A549 (cell line): ENCODE results near the gene SACS. TPM values are rescaled to one million over a fixed set of nuclear protein-coding genes. Genes with fewer than 3 reads are reported as not detected.

Experiments
- ATAC-seq, 2 experiments: fragments of 200-7000 bp in 1 of 2; fragments of >200 bp in 1 of 2; cut with Nextera tagmentation in 1 of 2; cut with Tn5 transposase in 1 of 2; 3 replicates each; pipeline versions ENCODE4 v1.8.0 to v1.9.1; 2018 to 2020; ENCODE audit warnings: mild to moderate bottlenecking in 1 of 2, moderate library complexity in 1 of 2
- CTCF ChIA-PET: fragments of 300-600 bp; sonication (Branson Sonifier 250); formaldehyde crosslinking; extraction: SDS; loops from one replicate; lab custom pipeline; 2021; ENCODE audit warnings: antibody characterized with exemption, inconsistent platforms; lab: Yijun Ruan, JAX
- POLR2A ChIA-PET: fragments of 350-600 bp; formaldehyde crosslinking; extraction: SDS; loops from one replicate; lab custom pipeline; 2021; ENCODE audit warnings: antibody characterized with exemption, inconsistent platforms; lab: Yijun Ruan, JAX
- DNase-seq, 2 experiments: peaks; one replicate each; pipeline versions ENCODE4 v3.0.0 to v3.0.0-alpha.2; 2011 to 2016; ENCODE audit warnings: low read depth in 1 of 2, low spot score in 1 of 2
- FAIRE-seq: peaks from 2 replicates; lab custom pipeline; 2011; peaks lifted over from hg19 to GRCh38; lab: Jason Lieb, UNC
- H3K27ac ChIP-seq, 2 experiments: fragments of >200 bp; sonication (Bioruptor Twin); formaldehyde crosslinking; 3 replicates each; pipeline ENCODE4 v1.5.1; 2016 to 2017
- H3K4me1 ChIP-seq: fragments of >200 bp; sonication (Bioruptor Twin); formaldehyde crosslinking; 3 replicates; pipeline ENCODE4 v1.6.1; 2016
- H3K4me2 ChIP-seq: fragments of >200 bp; sonication (Bioruptor Twin); formaldehyde crosslinking; 3 replicates; pipeline ENCODE4 v1.6.1; 2016
- H3K4me3 ChIP-seq: fragments of >200 bp; sonication (Bioruptor Twin); formaldehyde crosslinking; 3 replicates; pipeline ENCODE4 v1.5.1; 2016
- H3K9me3 ChIP-seq: fragments of >200 bp; sonication (Bioruptor Twin); formaldehyde crosslinking; 3 replicates; pipeline ENCODE4 v1.6.1; 2016
- CHD4 ChIP-seq: fragments of 200-600 bp; sonication (generic); IDR thresholded peaks from 2 replicates; pipeline ENCODE4 v1.6.1; 2016; ENCODE audit warnings: antibody characterized with exemption, mild to moderate bottlenecking, borderline replicate concordance
- EHF ChIP-seq: fragments of 250-450 bp; sonication (Bioruptor Pico); IDR thresholded peaks from 2 replicates; pipeline ENCODE4 v1.5.0; 2020; ENCODE audit warnings: mild to moderate bottlenecking
- EHMT2 ChIP-seq: fragments of 200-600 bp; sonication (generic); IDR thresholded peaks from 2 replicates; pipeline ENCODE4 v1.6.1; 2016; ENCODE audit warnings: antibody characterized with exemption, low read depth, mild to moderate bottlenecking, moderate library complexity
- ELK1 ChIP-seq: fragments of 150-350 bp; IDR thresholded peaks from 2 replicates; pipeline ENCODE4 v1.6.1; 2014; ENCODE audit warnings: low read depth, mild to moderate bottlenecking, low read length
- FOSB ChIP-seq: fragments of 250-450 bp; sonication (Bioruptor Pico); IDR thresholded peaks from 2 replicates; pipeline ENCODE4 v1.5.0; 2020; ENCODE audit warnings: mild to moderate bottlenecking, moderate library complexity
- FOXS1 ChIP-seq: fragments of 250-450 bp; sonication (Bioruptor Pico); IDR thresholded peaks from 2 replicates; pipeline ENCODE4 v1.5.0; 2020; ENCODE audit warnings: mild to moderate bottlenecking, moderate library complexity
- GATA3 ChIP-seq: IDR thresholded peaks from 2 replicates; pipeline ENCODE4 v1.6.1; 2012; ENCODE audit warnings: borderline replicate concordance
- HMGXB4 ChIP-seq: fragments of 250-450 bp; sonication (Bioruptor Pico); IDR thresholded peaks from 2 replicates; pipeline ENCODE4 v1.5.0; 2021; ENCODE audit warnings: mild to moderate bottlenecking, moderate library complexity, borderline replicate concordance
- HOXA7 ChIP-seq: fragments of 250-450 bp; sonication (Bioruptor Pico); IDR thresholded peaks from 2 replicates; pipeline ENCODE4 v1.5.0; 2020; ENCODE audit warnings: mild to moderate bottlenecking, moderate library complexity
- JUNB ChIP-seq: fragments of >200 bp; sonication (Bioruptor Twin); formaldehyde crosslinking; IDR thresholded peaks from 2 replicates; pipeline ENCODE4 v1.6.1; 2016
- KDM1A ChIP-seq: fragments of 200-600 bp; sonication (generic); IDR thresholded peaks from 2 replicates; pipeline ENCODE4 v1.6.1; 2016; ENCODE audit warnings: low read depth, mild to moderate bottlenecking
- KDM5A ChIP-seq: fragments of 200-600 bp; sonication (generic); IDR thresholded peaks from 2 replicates; pipeline ENCODE4 v1.6.1; 2016; ENCODE audit warnings: antibody characterized with exemption, mild to moderate bottlenecking
- MAX ChIP-seq: IDR thresholded peaks from 2 replicates; pipeline ENCODE4 v1.6.1; 2012
- MAZ ChIP-seq: fragments of 150-350 bp; IDR thresholded peaks from 2 replicates; pipeline ENCODE4 v1.6.1; 2014; ENCODE audit warnings: antibody characterized with exemption, low read depth, low read length, borderline replicate concordance
- PHF8 ChIP-seq: fragments of 200-600 bp; sonication (generic); IDR thresholded peaks from 2 replicates; pipeline ENCODE4 v1.6.1; 2016; ENCODE audit warnings: low read depth, mild to moderate bottlenecking, antibody characterized with exemption, moderate library complexity, borderline replicate concordance
- POLR2A ChIP-seq: IDR thresholded peaks from 2 replicates; pipeline ENCODE4 v1.6.1; 2012; ENCODE audit warnings: mild to moderate bottlenecking, low read length
- RAD21 ChIP-seq, 2 experiments: fragments of >200 bp in 1 of 2; sonication (Bioruptor Twin) in 1 of 2; formaldehyde crosslinking in 1 of 2; IDR thresholded peaks in 1 of 2; conservative IDR thresholded peaks in 1 of 2; 2 replicates in 1 of 2; 3 replicates in 1 of 2; pipeline ENCODE4 v1.6.1; 2012 to 2018; ENCODE audit warnings: inconsistent platforms in 1 of 2
- RARB ChIP-seq: fragments of 250-450 bp; sonication (Bioruptor Pico); IDR thresholded peaks from 2 replicates; pipeline ENCODE4 v1.8.0; 2021; ENCODE audit warnings: mild to moderate bottlenecking, moderate library complexity
- RCOR1 ChIP-seq: fragments of 150-350 bp; IDR thresholded peaks from 2 replicates; pipeline ENCODE4 v1.6.1; 2014; ENCODE audit warnings: antibody characterized with exemption, low read length, low read depth
- RFX5 ChIP-seq: fragments of 450-650 bp; IDR thresholded peaks from 2 replicates; pipeline ENCODE4 v1.7.1; 2014; ENCODE audit warnings: antibody characterized with exemption, mild to moderate bottlenecking, moderate library complexity
- RNF2 ChIP-seq: fragments of 200-600 bp; sonication (generic); IDR thresholded peaks from 2 replicates; pipeline ENCODE4 v1.6.1; 2016; ENCODE audit warnings: low read depth, mild to moderate bottlenecking, antibody characterized with exemption, moderate library complexity, borderline replicate concordance
- SMC3 ChIP-seq: fragments of >200 bp; sonication (Bioruptor Twin); formaldehyde crosslinking; IDR thresholded peaks from 3 replicates; pipeline ENCODE4 v1.6.1; 2018; ENCODE audit warnings: inconsistent platforms
- SREBF2 ChIP-seq: fragments of 450-650 bp; IDR thresholded peaks from 2 replicates; pipeline ENCODE4 v1.6.1; 2014; ENCODE audit warnings: mild to moderate bottlenecking, moderate library complexity
- TP53 ChIP-seq: fragments of 250-450 bp; sonication (Bioruptor Pico); IDR thresholded peaks from 2 replicates; pipeline ENCODE4 v1.5.0; 2021; ENCODE audit warnings: mild to moderate bottlenecking, moderate library complexity
- ZFP36 ChIP-seq: fragments of 450-650 bp; IDR thresholded peaks from 2 replicates; pipeline ENCODE4 v1.6.1; 2014; ENCODE audit warnings: borderline replicate concordance; ENCODE audit not compliant: partially characterized antibody
- ZSCAN20 ChIP-seq: fragments of 250-450 bp; sonication (Bioruptor Pico); IDR thresholded peaks from 2 replicates; pipeline ENCODE4 v1.8.0; 2022; ENCODE audit warnings: mild to moderate bottlenecking, moderate library complexity
- WGBS: methylation state at CpG from one replicate; pipeline ENCODE4 v1.1.6; 2017; ENCODE audit errors: missing lambda C conversion rate; 5-methylcytosine and 5-hydroxymethylcytosine counted together
- polyA plus RNA-seq, 4 experiments: library from polyadenylated mRNA; depleted of rRNA in 3 of 4; stranded (reverse); fragments of >200 nt; fragmentation: RNase III in 1 of 4; extraction: RNeasy Plus Mini Kit Qiagen cat#74134 plus additional on column Dnase treatment in 1 of 4; gene quantifications; 2 replicates in 3 of 4; 3 replicates in 1 of 4; pipeline ENCODE4 v1.2.3, GENCODE V29; 2011 to 2017

The SACS gene
- polyA plus RNA-seq, 2 of the 4 experiments (the other 2 are of a cell fraction), result 6.9 to 23.8 TPM

- H3K4me3 ChIP-seq, result no peak overlapping the region
- no peak for DNase-seq
- no peak for ATAC-seq
- H3K9me3 ChIP-seq, result no peaks in the 10 kb centered on the region
- POLR2A ChIA-PET, result no interaction called here
- FAIRE-seq, result no peak
- CTCF ChIA-PET, result interaction anchor here (1.2 to 1.3 kb wide), 3 partner anchors 10 to 19 kb away, joined by 3 read pairs; no protein-coding TSS in a partner anchor
- no peak for TF ChIP-seq FOSB (CRISPR knock-in tag)
- no peak for TF ChIP-seq RCOR1
- TF ChIP-seq FOXS1 (CRISPR knock-in tag), result no peak
- WGBS, result 97% methylated on average over 3 of the region's 3 CpGs
- H3K27ac ChIP-seq, result no peak overlapping the region
- no peaks in the 10 kb centered on the region for H3K4me1 ChIP-seq
- H3K4me2 ChIP-seq, result no peak overlapping the region
These were observed 67.8 kb downstream of the SACS start for GRCh38 chr13:23365652-23366051.

GRCh38 chr13:23359882-23360281, 73.6 kb downstream of the SACS start:
- Histone ChIP-seq H3K4me2 (no peak overlapping the region), H3K4me3 (no peak overlapping the region), H3K9me3 (no peaks in the 10 kb centered on the region), H3K4me1 (no peaks in the 10 kb centered on the region), H3K27ac (no peak overlapping the region)
- FAIRE-seq (no peak), DNase-seq (no peak), ATAC-seq (no peak)
- WGBS, result 100% methylated on average over 1 of the region's 1 CpG
- ChIA-PET POLR2A (no interaction called here), CTCF (interaction anchor here (0.7 kb wide), 1 partner anchor 39 kb away, joined by 3 read pairs; no protein-coding TSS in a partner anchor)
- TF ChIP-seq RFX5 (no peak), POLR2A (no peak), JUNB (no peak), EHF (no peak), CHD4 (no peak), TP53 (CRISPR knock-in tag) (no peak), KDM5A (no peak), EHMT2 (no peak), ZSCAN20 (CRISPR knock-in tag) (no peak), PHF8 (no peak), HOXA7 (CRISPR knock-in tag) (no peak), MAZ (no peak), KDM1A (no peak)

GRCh38 chr13:23357349-23357748, 76.2 kb downstream of the SACS start:
- TF ChIP-seq ZSCAN20 (CRISPR knock-in tag) (no peak), GATA3 (no peak)
- H3K9me3 ChIP-seq, result no peaks in the 10 kb centered on the region
- no peak for DNase-seq
- no peak overlapping the region for H3K27ac ChIP-seq
- ChIA-PET POLR2A (no interaction called here), CTCF (no interaction called here)
- no peak for ATAC-seq
- no peaks in the 10 kb centered on the region for H3K4me1 ChIP-seq
- H3K4me3 ChIP-seq, result no peak overlapping the region
- FAIRE-seq, result no peak
- WGBS, result 38% methylated on average over 1 of the region's 1 CpG
- no peak overlapping the region for H3K4me2 ChIP-seq

GRCh38 chr13:23356368-23356767, 77.1 kb downstream of the SACS start:
- Histone ChIP-seq H3K4me1 (no peaks in the 10 kb centered on the region), H3K9me3 (no peaks in the 10 kb centered on the region), H3K27ac (no peak overlapping the region), H3K4me2 (no peak overlapping the region), H3K4me3 (no peak overlapping the region)
- WGBS, result 100% methylated on average over 2 of the region's 2 CpGs
- ATAC-seq (no peak), FAIRE-seq (no peak), DNase-seq (no peak)
- ChIA-PET POLR2A (no interaction called here), CTCF (no interaction called here)
- no peak for TF ChIP-seq SREBF2
- TF ChIP-seq RNF2, result no peak
- no peak for TF ChIP-seq MAX
- no peak for TF ChIP-seq RAD21 (conservative IDR thresholded peaks at IDR 0.05 in 1 of 2, IDR thresholded peaks at IDR 0.05 in 1 of 2)
- TF ChIP-seq JUNB, result no peak
- no peak for TF ChIP-seq ELK1
- TF ChIP-seq ZFP36, result no peak
- no peak for TF ChIP-seq SMC3
- TF ChIP-seq HMGXB4, result no peak
- TF ChIP-seq RARB (CRISPR knock-in tag), result no peak
- no peak for TF ChIP-seq KDM1A
